ENCODE measurements around the gene SHC1.
A peak's percentile ranks its signal among the peaks of the same experiment; 100 is the strongest.

The SHC1 gene

DNA sequence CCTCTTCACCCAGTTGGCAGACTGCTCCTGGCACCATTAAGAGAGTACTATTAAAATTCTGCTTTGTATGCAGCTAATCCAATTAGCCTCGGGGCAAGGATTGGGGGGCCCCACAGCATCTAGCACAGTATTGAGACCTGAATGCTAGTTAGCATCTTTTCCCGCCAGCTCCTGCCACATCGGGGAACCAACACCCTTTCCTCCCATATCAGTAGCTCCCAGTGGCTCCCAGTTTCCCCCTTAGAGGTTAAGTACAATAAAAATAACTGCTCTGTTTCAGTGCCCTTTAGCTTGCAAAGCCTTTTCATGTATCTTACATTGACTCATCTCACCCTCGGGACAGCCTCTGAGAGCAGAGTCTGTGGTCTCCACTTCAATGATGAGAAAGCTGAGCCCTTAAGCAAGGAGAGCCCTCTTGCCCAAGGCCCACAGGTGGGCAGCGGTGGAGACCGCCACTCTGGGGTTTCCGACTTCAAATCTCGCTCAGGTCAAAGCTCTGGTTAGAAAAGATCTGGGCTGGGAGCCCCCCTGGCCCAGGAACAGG, 29.8 kb downstream of the SHC1 start:
- DNase-seq (ENCODE audit: low read depth in 2 of 3, low spot score in 1 of 3) = no peak

DNA sequence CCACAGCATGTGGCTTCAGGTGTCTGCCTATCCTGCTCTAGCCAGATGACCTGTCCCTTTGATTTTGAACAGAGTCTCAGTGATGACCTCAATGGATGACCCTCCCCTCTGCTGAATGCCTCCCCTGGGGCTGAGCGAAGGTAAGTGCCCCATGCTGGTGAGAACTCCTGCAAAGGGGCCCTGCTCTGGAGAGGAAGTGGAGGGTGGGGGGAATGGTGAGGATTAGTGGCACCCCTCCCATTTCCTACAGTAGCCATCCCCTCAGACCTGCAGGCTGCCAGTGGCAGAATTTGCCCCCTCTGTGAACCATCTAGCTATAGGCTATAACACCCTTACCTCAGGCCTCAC, 30.4 kb downstream of the SHC1 start:
- DNase-seq (ENCODE audit: low read depth in 2 of 3, low spot score in 1 of 3) = no peak

- no peak for DNase-seq (ENCODE audit: low read depth in 2 of 3, low spot score in 1 of 3)
Measured at GRCh38 chr1:154938604-154939399, 31.7 kb downstream of the SHC1 start.

DNA sequence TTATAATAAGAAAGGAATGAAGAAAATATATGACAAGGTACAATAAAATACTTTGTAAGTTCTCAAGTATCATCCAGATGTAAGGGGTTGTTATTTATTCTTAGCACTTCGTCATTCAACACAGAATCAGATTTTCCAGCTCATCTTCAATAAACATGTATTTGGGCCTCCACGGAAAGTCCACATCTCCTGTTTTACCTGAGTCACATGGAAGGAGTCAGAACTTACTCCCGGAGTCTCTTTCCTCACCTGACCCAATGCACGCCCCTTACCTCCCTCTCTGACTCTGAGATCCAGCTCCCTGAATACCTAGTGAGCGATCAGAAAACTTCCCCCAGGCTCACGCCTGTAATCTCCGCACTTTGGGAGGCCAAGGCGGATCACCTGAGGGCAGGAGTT, 32.6 kb downstream of the SHC1 start:
- DNase-seq (ENCODE audit: low read depth in 2 of 3, low spot score in 1 of 3) = no peak

- DNase-seq (ENCODE audit: low read depth in 2 of 3, low spot score in 1 of 3) = peak; percentile 81 to 84 (median 82)
Measured at GRCh38 chr1:154937085-154937987, 33.2 kb downstream of the SHC1 start.

- peak; percentile 91 to 94 (median 92) for DNase-seq (ENCODE audit: low read depth in 2 of 3, low spot score in 1 of 3)
Measured at GRCh38 chr1:154936555-154937084, 33.9 kb downstream of the SHC1 start, which contains the start of gene PMVK. Gene PMVK (minus strand): TSS chr1:154936719. CDS start chr1:154936685, 34 bp downstream.

DNA sequence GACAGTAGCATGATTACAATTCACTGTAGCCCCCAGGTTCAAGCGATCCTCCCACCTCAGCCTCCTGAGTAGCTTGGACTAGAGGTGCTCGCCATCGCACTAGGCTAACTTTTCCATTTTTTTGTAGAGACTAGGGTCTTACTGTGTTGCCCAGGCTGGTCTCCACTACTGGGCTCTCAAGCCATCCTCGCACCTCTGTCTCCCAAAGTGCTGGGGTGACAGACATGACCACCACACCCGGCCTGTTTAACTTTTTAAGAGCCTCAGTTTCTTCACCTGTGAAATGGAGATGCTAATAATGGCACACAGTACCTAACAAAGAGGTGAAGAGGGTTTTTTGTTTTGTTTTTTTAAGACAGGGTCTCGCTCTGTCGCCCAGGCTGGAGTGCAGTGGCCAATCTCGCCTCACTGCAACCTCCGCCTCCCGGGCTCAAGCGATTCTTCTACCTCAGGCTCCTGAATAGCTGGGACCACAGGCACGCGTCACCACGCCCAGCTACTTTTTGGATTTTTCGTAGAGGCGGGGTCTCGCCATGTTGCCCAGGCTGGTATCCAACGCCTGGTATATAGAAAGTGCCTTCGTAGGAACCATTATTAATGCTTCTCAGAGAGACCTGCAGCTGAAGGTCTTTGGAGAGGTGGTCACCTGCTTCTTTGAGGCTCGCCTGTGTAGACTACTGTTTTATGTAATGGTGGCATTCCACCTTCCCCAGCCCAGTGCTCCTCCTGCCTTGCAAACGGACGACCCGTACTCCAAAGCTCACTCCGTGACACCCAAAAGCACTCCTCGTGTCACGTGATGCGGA, 34.6 kb downstream of the SHC1 start:
- no peak for DNase-seq (ENCODE audit: low read depth in 2 of 3, low spot score in 1 of 3)

DNA sequence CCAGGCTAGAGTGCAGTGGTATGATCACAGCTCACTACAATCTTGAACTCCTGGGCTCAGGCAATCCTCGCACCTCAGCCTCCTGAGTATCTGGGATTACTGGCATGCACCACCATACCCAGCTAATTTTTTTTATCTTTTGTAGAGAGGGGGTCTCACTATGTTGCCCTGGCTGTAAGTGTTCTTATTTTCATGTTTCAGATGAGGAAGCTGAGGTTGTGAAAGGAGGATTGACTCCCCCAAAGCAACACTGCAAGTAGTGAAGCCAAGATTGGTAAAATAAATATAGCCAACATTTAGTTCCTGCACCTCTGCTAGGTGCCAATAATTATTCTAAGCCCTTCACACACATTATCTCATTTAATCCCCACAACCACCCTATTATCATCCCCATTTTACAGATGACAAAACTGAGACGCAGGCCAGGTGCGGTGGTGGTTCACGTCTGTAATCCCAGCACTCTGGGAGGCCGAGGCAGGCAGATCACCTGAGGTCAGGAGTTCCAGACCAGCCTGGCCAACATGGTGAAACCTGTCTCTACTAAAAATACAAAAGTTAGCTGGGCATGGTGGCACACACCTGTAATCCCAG, 36.1 kb downstream of the SHC1 start:
- DNase-seq (ENCODE audit: low read depth in 2 of 3, low spot score in 1 of 3) = no peak

- no peak for DNase-seq (ENCODE audit: low read depth in 2 of 3, low spot score in 1 of 3)
Measured at GRCh38 chr1:154931940-154932487, 38.5 kb downstream of the SHC1 start.

- DNase-seq (ENCODE audit: low read depth in 2 of 3, low spot score in 1 of 3) = no peak
Measured at GRCh38 chr1:154926201-154926600, 44.3 kb downstream of the SHC1 start.

- no peak for DNase-seq (ENCODE audit: low read depth in 2 of 3, low spot score in 1 of 3)
Measured at GRCh38 chr1:154925335-154926170, 45.0 kb downstream of the SHC1 start.

- DNase-seq (ENCODE audit: low read depth in 2 of 3, low spot score in 1 of 3) = no peak
Measured at GRCh38 chr1:154923695-154924094, 46.9 kb downstream of the SHC1 start.

- no peak for DNase-seq (ENCODE audit: low read depth in 2 of 3, low spot score in 1 of 3)
Measured at GRCh38 chr1:154913273-154913672, 57.3 kb downstream of the SHC1 start.

GRCh38 chr1:154912755-154913154, 57.8 kb downstream of the SHC1 start:
- DNase-seq (ENCODE audit: low read depth in 2 of 3, low spot score in 1 of 3) = no peak
